ENCODE results near the gene MALT1. TPM values are rescaled to one million over a fixed set of nuclear protein-coding genes. Genes with fewer than 3 reads are reported as not detected.

The MALT1 gene
- polyA plus RNA-seq, 2 of the 4 experiments (the other 2 are of a cell fraction) = 30.7 to 34.0 TPM

- peak overlapping the region; percentile 86 for H3K4me2 ChIP-seq
- ATAC-seq (no peak), DNase-seq (ENCODE audit: low read depth in 1 of 2, low spot score in 1 of 2) (no peak), FAIRE-seq (no peak)
- ChIA-PET POLR2A (no interaction called here), CTCF (interaction anchor here (0.8 kb wide), 1 partner anchor 89 kb away, joined by 3 read pairs; no protein-coding TSS in a partner anchor)
- peaks cover 43% of the 10 kb centered on the region for H3K4me1 ChIP-seq
- H3K9me3 ChIP-seq = no peaks in the 10 kb centered on the region
- TF ChIP-seq ZC3H11A (IDR thresholded peaks at IDR 0.05) (no peak), RARB (CRISPR knock-in tag; IDR thresholded peaks at IDR 0.05) (no peak), ZNF302 (CRISPR knock-in tag; IDR thresholded peaks at IDR 0.05) (no peak), CHD4 (IDR thresholded peaks at IDR 0.05; ENCODE audit: borderline replicate concordance) (no peak), MAFK (IDR thresholded peaks at IDR 0.05; ENCODE audit: partially characterized antibody) (no peak)
- no peak overlapping the region for H3K4me3 ChIP-seq
- H3K27ac ChIP-seq = peak overlapping the region in 1 of 2 experiments; percentile 52; a peak in 1 of 6 replicates
- WGBS (ENCODE audit: missing lambda C conversion rate) = 35% methylated on average over 3 of the region's 3 CpGs
These were observed 3.7 kb downstream of the MALT1 start for GRCh38 chr18:58674863-58675472.

- H3K4me3 ChIP-seq = no peak overlapping the region
- no peaks in the 10 kb centered on the region for H3K9me3 ChIP-seq
- ATAC-seq = no peak
- no peak for DNase-seq (ENCODE audit: low read depth in 1 of 2, low spot score in 1 of 2)
- H3K4me2 ChIP-seq = no peak overlapping the region
- H3K27ac ChIP-seq = 0 out of 6 replicates have a peak overlapping the region, but pooled peaks of 1 of the 2 experiments have one; percentile 32
- no peak for TF ChIP-seq CBX8 (IDR thresholded peaks at IDR 0.05)
- no peak for TF ChIP-seq RARB (CRISPR knock-in tag; IDR thresholded peaks at IDR 0.05)
- no peak for TF ChIP-seq CTCF (IDR thresholded peaks at IDR 0.05)
- TF ChIP-seq MAZ (IDR thresholded peaks at IDR 0.05; ENCODE audit: borderline replicate concordance, low read depth, low read length) = no peak
- TF ChIP-seq MYC (IDR thresholded peaks at IDR 0.05; ENCODE audit: borderline replicate concordance, low read length) = no peak
- no peak for TF ChIP-seq CEBPB (IDR thresholded peaks at IDR 0.05)
- TF ChIP-seq HOXB5 (CRISPR knock-in tag; IDR thresholded peaks at IDR 0.05) = no peak
- no peak for TF ChIP-seq HEYL (CRISPR knock-in tag; IDR thresholded peaks at IDR 0.05)
- ChIA-PET CTCF (no interaction called here), POLR2A (no interaction called here)
- no peak for FAIRE-seq
- 96% methylated on average over 1 of the region's 1 CpG for WGBS (ENCODE audit: missing lambda C conversion rate)
- H3K4me1 ChIP-seq = peaks cover 36% of the 10 kb centered on the region
These were observed 5.0 kb downstream of the MALT1 start for GRCh38 chr18:58676270-58676669.

GRCh38 chr18:58682429-58683069 lies 11.3 kb downstream of the MALT1 start:
- ChIA-PET CTCF (no interaction called here), POLR2A (interaction anchor here (2.0 kb wide), 1 partner anchor 11 kb away, joined by 4 read pairs; no protein-coding TSS in a partner anchor)
- H3K4me1 ChIP-seq = peaks cover 20% of the 10 kb centered on the region
- no peak overlapping the region for H3K4me3 ChIP-seq
- FAIRE-seq (no peak), DNase-seq (ENCODE audit: low read depth in 1 of 2, low spot score in 1 of 2) (peak in 1 of 2 experiments; percentile 60), ATAC-seq (no peak)
- WGBS (ENCODE audit: missing lambda C conversion rate) = 65% methylated on average over 5 of the region's 5 CpGs
- no peaks in the 10 kb centered on the region for H3K9me3 ChIP-seq
- peak overlapping the region; percentile 24 for H3K4me2 ChIP-seq
- no peak for TF ChIP-seq POLR2AphosphoS2 (conservative IDR thresholded peaks at IDR 0.05; ENCODE audit: low read length)
- TF ChIP-seq HOXA7 (CRISPR knock-in tag; IDR thresholded peaks at IDR 0.05) = no peak
- no peak for TF ChIP-seq JUN (IDR thresholded peaks at IDR 0.05)
- no peak for TF ChIP-seq ELK1 (IDR thresholded peaks at IDR 0.05; ENCODE audit: low read depth, low read length)
- peak; percentile 74 for TF ChIP-seq MAFK (IDR thresholded peaks at IDR 0.05; ENCODE audit: partially characterized antibody)
- no peak for TF ChIP-seq CBX2 (IDR thresholded peaks at IDR 0.05; ENCODE audit: borderline replicate concordance, low read depth)
- no peak for TF ChIP-seq MAX (IDR thresholded peaks at IDR 0.05)
- H3K27ac ChIP-seq = peak overlapping the region; percentile 7 to 63; a peak in 3 of 6 replicates

All from A549 (cell line).